Measurements from ENCODE around the gene SOBP.

SOBP gene

DNA sequence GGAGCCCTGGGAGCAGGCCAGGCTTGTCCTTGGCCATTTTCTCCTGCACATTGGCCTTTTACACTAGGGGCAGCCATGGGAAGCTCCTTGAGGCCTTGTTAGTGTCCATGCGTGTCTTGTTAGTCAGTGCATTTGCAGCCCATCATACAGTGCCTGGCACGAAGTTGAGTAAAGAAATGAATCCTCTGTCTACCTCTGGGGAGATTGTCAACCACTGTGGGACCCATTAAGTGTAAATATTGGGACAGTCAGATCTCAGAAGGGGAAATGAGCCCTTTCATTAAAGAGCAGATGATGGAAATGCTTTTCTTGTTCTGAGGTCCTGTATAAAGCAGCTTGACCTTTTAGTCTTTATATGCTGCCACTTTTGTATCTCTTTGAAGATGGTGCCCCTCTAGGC is 33.9 kb downstream of the SOBP start:
- no peak for DNase-seq (ENCODE audit: low read depth in 2 of 2, low spot score in 1 of 2)

- no peak for DNase-seq (ENCODE audit: low read depth in 2 of 2, low spot score in 1 of 2)
Measured at GRCh38 chr6:107524626-107525025, 34.7 kb downstream of the SOBP start.

DNA sequence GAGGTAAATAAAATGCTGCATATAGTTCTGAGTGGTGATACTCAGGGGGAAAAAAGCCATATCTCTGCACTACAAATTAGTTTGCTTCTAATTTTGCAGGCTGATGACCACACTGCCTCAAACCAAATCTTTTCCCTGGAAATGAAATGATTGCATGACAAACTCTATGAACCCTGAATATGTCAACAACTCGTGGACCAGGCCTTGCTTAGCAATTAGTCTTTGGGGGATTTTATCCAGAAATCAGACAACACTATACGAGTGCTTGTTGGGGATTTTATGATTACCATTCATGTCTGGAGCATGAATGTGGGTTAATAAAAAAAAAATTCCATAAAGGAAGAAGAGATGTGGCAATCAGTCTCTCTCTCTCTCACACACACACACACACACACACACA is 42.0 kb downstream of the SOBP start:
- no peak for DNase-seq (ENCODE audit: low read depth in 2 of 2, low spot score in 1 of 2)

GRCh38 chr6:107532706-107533105 is 42.8 kb downstream of the SOBP start:
- DNase-seq (ENCODE audit: low read depth in 2 of 2, low spot score in 1 of 2), result no peak

DNA sequence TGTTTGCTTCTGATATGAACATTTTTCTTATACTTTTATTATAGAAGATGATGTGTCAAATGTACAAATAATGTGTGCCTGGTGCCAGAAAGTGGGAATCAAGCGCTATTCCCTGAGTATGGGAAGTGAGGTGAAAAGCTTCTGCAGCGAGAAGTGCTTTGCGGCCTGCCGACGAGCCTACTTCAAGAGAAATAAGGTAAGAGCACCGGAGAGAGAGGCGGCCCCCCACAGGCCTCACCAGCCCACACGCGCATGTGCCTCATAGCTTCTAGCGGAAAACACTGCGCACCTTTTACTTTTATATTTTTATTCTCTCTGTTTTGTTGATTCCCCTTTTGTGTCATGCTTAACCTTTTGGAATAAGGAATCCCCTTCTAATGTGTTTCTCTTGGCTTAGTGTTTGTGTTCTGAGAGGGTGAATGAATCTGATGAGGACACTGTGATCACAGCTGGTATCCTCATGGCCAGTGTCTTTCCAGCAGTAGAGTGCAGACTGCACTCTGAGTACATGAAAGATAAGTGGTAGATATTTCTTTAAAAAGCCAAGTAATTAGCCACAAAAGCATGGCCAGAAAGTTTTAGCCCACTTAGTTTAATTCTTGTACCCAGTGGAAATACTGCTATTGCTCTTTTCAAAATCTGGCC is 43.6 kb downstream of the SOBP start:
- DNase-seq (ENCODE audit: low read depth in 2 of 2, low spot score in 1 of 2), result no peak

DNA sequence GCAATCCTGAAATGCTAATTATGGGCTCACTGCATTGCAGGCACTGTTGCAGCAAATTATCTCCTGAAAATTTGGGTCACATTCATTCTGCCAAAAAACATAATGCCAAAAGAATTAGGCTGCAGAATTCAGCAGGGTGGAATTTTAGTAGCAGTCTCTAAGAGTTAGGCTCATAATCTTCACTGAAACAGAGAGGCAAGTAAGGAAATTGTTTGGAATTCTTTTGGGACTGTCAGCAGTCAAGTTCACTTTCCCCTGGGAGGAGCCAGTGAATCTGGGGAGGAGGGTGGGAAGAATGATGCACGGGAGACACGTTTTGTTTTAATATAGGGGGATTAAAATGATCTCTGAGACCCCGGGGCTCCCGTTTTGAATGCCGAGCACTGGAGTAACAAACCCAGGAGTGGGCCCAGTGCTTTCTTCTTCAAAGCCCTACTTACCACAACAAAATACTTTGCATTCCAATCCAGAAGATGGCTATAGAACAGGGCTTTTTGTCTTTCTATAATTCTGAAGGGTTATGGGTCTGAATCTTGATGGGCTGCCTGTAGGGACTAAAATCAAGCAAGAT is 44.7 kb downstream of the SOBP start:
- DNase-seq (ENCODE audit: low read depth in 2 of 2, low spot score in 1 of 2), result no peak

DNA sequence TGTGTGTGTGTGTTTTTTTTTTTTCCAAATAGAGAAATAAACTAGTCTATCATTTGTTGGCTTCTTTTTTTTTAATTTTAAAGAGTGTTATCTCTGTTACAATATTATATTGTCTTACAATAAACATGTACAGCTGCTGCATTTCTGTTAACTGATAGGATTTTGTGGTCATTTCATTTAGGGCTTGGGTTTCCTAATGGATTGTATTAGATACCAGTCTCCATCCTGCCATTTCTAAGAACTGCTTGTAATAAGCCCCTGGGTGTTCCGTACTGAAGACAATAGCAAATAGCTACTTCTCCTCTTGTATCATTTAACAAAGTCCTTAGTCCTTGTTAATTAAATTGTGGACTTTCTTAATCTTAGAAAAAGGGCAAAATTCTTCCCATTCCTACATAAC is 45.7 kb downstream of the SOBP start:
- no peak for DNase-seq (ENCODE audit: low read depth in 2 of 2, low spot score in 1 of 2)

GRCh38 chr6:107536180-107536961 is 46.5 kb downstream of the SOBP start:
- no peak for DNase-seq (ENCODE audit: low read depth in 2 of 2, low spot score in 1 of 2)

DNA sequence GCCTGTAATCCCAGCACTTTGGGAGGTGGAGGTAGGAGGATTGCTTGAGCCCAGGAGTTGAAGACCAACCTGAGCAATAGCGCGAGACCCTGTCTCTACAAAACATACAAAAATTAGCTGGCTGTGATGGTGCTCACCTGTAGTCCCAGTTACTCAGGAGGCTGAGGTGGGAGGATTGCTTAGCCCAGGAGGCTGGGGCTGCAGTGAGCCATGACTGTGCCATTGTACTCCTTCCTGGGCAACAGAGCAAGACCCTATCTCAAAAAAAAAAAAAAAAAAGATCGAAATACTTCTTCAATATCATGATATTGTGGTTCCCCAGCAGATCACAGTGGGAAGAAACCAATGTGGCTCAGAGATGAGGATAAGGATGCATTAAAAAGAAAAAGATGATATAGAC is 47.6 kb downstream of the SOBP start:
- DNase-seq (ENCODE audit: low read depth in 2 of 2, low spot score in 1 of 2), result no peak

DNA sequence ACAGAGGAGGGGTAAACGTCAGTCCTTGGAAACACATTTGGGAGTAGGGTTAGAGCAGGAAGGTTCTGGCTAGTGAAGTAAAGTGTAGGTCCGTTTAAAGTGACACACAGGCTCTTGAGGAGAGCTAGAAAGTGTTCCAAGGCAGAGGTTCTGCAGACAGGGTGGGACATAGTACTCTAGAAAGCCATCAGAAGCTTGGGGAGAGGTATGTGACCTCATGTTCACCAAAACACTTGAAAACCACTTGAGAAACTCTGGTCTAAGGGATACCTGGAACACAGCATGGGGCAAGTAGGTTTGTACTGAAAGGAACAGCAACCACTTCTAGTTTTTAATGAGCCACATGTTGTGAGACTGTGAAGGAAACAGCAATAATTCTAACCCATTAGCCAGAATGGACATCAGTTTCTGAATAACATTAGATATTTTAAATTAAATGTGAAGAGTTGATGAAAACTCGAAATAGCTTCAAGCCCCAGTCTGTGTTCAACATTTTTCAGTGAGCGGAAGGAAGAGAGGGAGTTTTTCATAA is 49.0 kb downstream of the SOBP start:
- DNase-seq (ENCODE audit: low read depth in 2 of 2, low spot score in 1 of 2), result no peak

DNA sequence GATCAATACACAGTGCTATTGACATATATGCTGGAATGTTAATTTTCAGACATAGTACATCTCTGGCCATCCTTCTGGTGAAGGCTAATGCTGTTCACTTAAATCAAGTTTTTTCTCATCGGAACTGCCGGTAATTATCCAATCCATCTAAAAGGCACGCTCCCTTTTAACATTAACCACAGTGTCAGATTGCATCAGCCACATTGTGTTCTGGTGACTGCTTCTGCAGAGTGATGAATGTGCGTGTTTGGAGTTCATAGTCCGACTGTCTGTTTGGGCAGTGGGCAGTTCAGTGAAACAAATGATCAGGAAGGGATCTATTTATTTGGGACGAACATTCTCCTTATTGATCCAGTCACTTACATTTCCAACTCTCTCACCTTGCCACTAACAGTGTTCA is 49.5 kb downstream of the SOBP start:
- no peak for DNase-seq (ENCODE audit: low read depth in 2 of 2, low spot score in 1 of 2)

DNA sequence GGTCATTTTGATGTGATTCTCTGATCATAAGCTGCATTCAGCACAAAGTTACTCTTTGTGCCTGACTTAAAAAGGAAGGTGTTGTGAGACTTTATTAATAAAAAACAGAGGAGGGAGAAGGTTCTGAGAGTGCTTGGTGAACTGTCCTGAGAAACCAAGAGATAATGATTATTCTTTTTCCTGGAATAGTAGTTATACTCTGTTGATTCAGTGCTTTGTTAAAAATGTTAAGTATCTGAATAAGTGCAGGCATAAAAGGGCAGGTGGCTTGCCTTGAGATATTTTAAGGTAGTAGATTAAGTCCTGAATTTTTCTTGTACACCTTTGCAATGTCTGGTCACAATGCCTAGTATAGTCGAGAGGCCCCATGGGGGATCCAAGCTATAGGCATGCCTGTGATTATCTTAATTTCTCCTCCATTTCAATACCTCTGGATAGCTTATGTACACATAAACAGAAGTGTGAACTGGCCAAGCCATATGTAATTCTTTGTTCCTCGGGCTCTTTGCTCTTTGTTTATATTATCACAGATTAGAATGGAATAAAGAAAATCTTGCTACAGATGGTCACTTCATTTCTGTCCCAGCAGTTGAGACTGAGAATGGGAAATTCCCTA is 50.0 kb downstream of the SOBP start:
- DNase-seq (ENCODE audit: low read depth in 2 of 2, low spot score in 1 of 2), result no peak

DNA sequence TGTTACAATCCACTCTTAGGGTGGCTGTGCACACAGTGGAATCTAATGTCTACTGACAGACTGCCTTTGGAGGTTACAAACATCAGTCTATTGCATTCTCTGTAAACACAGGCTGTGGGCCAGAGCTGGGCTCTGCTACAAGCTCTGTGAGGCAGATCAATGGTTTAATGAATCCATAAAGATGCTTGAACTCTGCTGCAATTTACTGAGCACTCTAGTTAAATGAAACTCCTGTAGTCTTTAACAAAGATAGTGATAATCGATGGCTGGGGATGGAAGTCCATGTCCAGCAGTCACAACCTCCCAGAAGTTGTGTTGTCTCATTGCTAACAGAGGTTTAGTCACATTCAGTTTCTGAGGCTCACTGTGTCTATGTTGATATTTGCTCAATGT is 50.5 kb downstream of the SOBP start:
- no peak for DNase-seq (ENCODE audit: low read depth in 2 of 2, low spot score in 1 of 2)

DNA sequence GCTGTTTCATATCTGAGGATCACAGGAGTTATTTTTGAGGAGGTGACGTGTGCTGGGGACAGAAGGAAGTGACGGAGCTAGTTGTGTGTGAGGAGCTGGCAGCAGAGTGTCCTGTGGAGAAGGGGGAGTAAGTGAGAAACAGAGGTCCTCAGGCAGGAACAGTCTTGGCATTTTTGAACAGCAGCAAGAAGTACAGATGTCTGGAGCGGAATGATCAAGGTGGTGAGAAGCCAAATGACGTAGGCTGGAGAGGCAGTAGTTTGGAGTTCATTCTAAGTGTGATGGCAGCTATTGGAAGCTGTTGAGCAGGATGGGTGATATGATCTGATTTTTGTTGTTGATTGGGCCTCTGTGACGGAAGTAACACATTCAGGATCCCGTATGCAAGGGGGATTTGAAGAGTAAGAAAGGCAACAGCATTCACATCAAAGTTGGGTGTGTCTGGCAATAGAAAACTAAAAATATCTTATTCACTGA is 52.3 kb downstream of the SOBP start:
- DNase-seq (ENCODE audit: low read depth in 2 of 2, low spot score in 1 of 2), result no peak

DNA sequence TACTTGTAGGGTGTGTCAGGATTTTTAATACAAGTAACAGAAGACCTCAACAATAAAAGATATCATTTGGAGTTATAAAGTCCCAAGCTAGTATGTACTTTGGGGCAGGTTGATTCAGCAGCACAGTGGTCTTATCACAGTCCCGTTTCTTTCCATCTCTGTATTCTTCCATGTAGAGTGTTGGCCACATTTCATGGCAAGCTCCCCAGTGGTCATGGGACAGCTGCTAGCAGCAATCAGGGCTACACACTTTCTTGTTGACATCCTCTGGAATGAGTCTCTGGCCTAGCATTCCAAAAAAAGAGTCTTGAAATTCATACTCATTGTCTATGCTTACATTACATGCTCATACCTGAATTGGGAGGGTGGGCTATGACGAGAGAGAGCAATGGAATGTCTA is 53.2 kb downstream of the SOBP start:
- no peak for DNase-seq (ENCODE audit: low read depth in 2 of 2, low spot score in 1 of 2)

DNA sequence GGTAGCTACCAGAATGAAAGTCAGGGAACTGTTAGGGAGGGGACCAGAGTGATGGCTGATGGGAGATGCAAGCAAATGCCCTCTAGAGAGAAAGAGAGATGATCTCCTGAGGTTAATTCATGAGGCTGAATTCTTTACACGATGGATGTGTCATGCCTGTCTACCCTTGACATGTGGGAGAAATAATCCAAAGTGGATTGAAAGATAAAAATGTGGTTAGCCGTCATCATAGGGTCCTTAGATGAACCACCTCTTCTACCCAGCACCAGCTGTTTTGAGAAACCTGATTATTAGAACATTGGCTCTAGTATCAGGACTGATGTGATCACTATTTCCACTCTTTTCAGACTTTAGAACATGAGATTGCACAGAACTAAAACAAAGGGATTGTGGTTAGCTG is 53.6 kb downstream of the SOBP start:
- no peak for DNase-seq (ENCODE audit: low read depth in 2 of 2, low spot score in 1 of 2)

GRCh38 chr6:107545763-107546162 is 55.8 kb downstream of the SOBP start:
- no peak for DNase-seq (ENCODE audit: low read depth in 2 of 2, low spot score in 1 of 2)

DNA sequence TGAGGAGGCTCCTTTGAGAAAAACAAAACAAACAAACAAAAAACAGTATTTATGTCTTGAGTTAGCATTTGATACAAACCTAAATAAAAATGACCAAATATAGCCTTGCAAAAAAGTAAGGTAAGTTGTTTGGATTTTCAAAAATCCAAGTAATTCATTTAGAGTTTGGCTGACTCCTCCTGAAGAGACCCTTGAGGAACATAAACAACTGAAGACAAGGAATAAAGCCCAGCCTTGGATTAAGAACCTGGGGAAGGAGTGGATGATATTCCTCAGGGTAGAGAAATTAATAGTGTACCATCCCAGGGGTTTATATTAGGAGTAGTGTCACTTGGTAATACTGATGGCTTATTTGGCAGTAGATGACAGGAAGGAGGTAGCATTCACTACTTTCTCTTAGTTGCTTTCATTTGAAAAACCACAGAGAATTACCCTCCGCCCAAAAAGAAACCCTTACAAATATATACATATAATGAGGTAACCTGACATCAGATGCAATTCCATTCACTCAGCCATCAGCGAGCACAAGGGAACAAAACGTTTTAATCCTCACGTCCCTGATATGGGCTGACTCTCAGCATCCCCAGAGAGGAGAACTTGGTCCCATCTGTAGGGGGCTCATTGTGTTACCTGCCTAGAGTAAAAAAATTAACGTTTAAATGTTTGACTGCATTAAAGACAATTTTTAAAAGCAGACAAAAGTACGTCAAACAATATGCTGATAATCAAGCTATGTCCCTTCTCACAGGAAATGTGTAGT is 57.0 kb downstream of the SOBP start:
- DNase-seq (ENCODE audit: low read depth in 2 of 2, low spot score in 1 of 2), result no peak

GRCh38 chr6:107547451-107547840 is 57.5 kb downstream of the SOBP start:
- no peak for DNase-seq (ENCODE audit: low read depth in 2 of 2, low spot score in 1 of 2)

DNA sequence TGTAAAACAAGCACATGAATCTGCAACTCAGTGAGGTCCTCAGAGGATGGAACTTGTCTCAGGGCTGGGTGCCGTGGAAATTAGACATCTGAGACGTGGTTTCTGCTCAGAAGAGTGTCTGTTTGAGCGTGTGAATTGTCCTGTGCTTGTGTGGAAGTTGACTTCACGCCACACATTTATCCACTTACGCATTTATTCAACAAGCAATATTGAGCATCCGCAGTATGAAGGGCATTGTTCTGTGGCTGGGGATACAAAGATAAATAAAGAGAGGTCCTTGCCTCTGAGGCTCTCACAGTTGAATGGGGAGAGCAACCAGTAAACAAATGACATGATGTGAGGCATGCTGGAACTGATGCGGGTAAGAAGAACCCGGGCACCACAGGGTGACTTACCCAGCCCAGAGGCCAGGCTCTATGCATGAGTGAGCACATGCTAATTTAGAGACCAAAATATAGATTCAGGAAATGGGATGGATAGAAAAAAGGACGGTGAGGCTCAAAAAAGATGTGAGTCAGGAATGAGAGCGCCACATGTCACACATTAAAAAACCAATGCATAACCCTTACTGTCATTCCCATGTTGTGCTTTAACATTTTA is 60.4 kb downstream of the SOBP start:
- DNase-seq (ENCODE audit: low read depth in 2 of 2, low spot score in 1 of 2), result no peak

- no peak for DNase-seq (ENCODE audit: low read depth in 2 of 2, low spot score in 1 of 2)
Measured at GRCh38 chr6:107550906-107551305, 61.0 kb downstream of the SOBP start.

Data from stimulated activated CD8-positive, alpha-beta memory T cell treated with anti-CD3 and anti-CD28 coated beads, Interleukin-4, amount 100 ng/mL, for 1 hour (primary cell).